Measurements from ENCODE around the gene S100A7A. TPM values are rescaled to one million over a fixed set of nuclear protein-coding genes. Genes with fewer than 3 reads are reported as not detected.

The S100A7A gene
- total and polyA plus RNA-seq, 2 of the 13 experiments (the other 11 are each of a cell fraction or from before 2014, with no cell fraction given) = not detected

GRCh38 chr1:153422450-153423068 is 6.2 kb downstream of the S100A7A start (continued):
- TF ChIP-seq ZNF264 (CRISPR knock-in tag; IDR thresholded peaks at IDR 0.05) = peak; percentile 68
- TF ChIP-seq ZNF615 (CRISPR knock-in tag; IDR thresholded peaks at IDR 0.05; ENCODE audit: borderline replicate concordance) = no peak
- no peak for TF ChIP-seq ASH2L (IDR thresholded peaks at IDR 0.05; ENCODE audit: insufficient read length, low read depth, low read length)
- TF ChIP-seq ZFAT (CRISPR knock-in tag; conservative IDR thresholded peaks at IDR 0.05) = no peak
- TF ChIP-seq STAG1 (CRISPR knock-in tag; IDR thresholded peaks at IDR 0.05) = no peak
- no peak; the same call in 1 of the 2 replicates for TF ChIP-seq MYNN (CRISPR knock-in tag; IDR thresholded peaks at IDR 0.05; ENCODE audit: low read depth)
- TF ChIP-seq MTA1 (CRISPR knock-in tag; IDR thresholded peaks at IDR 0.05; ENCODE audit: borderline replicate concordance) = no peak
- TF ChIP-seq ZNF609 (CRISPR knock-in tag; IDR thresholded peaks at IDR 0.05; ENCODE audit: borderline replicate concordance) = no peak
- TF ChIP-seq ZNF513 (CRISPR knock-in tag; conservative IDR thresholded peaks at IDR 0.05) = no peak
- no peak for TF ChIP-seq DNMT1 (CRISPR knock-in tag; IDR thresholded peaks at IDR 0.05)
- no peak for TF ChIP-seq THAP8 (CRISPR knock-in tag; IDR thresholded peaks at IDR 0.05; ENCODE audit: borderline replicate concordance)
- no peak; the same call in 1 of the 2 replicates for TF ChIP-seq E2F1 (CRISPR knock-in tag; IDR thresholded peaks at IDR 0.05)
- TF ChIP-seq KLF15 (CRISPR knock-in tag; IDR thresholded peaks at IDR 0.05; ENCODE audit: borderline replicate concordance) = no peak
- TF ChIP-seq ELF1 (CRISPR knock-in tag; IDR thresholded peaks at IDR 0.05) = no peak
- no peak for TF ChIP-seq NFRKB (IDR thresholded peaks at IDR 0.05)
- TF ChIP-seq ZNF792 (CRISPR knock-in tag; IDR thresholded peaks at IDR 0.05) = peak; percentile 72; the same call in 1 of the 2 replicates
- TF ChIP-seq ZNF766 (CRISPR knock-in tag; IDR thresholded peaks at IDR 0.05; ENCODE audit: borderline replicate concordance) = 0 out of 2 replicates have a peak, but pooled peaks have one; percentile 66
- no peak for TF ChIP-seq ZNF589 (CRISPR knock-in tag; conservative IDR thresholded peaks at IDR 0.05)
- TF ChIP-seq HNRNPL (IDR thresholded peaks at IDR 0.05; ENCODE audit: low read depth, low read length) = no peak
- TF ChIP-seq GFI1 (CRISPR knock-in tag; IDR thresholded peaks at IDR 0.05; ENCODE audit: borderline replicate concordance) = no peak
- TF ChIP-seq DR1 (CRISPR knock-in tag; IDR thresholded peaks at IDR 0.05) = no peak
